H1 (cell line): ENCODE data around the gene CGB7. TPM values are rescaled to one million over a fixed set of nuclear protein-coding genes. Genes with fewer than 3 reads are reported as not detected.

Experiments used
- BCL11A ChIP-seq, 2 experiments: IDR thresholded peaks; one replicate each; pipeline ENCODE4 v1.6.1; 2011; ENCODE audit warnings: low read depth in 2 of 2, low read length in 2 of 2, mild to moderate bottlenecking in 2 of 2
- polyA plus RNA-seq, 7 experiments: library from polyadenylated mRNA; depleted of rRNA in 3 of 7; stranded (reverse) in 5 of 7; unstranded in 2 of 7; fragments of >200 nt in 5 of 7; fragments of 200-250 nt in 2 of 7; gene quantifications; 1 replicate in 5 of 7; 2 replicates in 1 of 7; 4 replicates in 1 of 7; pipeline versions ENCODE4 v1.2.1 to v1.2.3, GENCODE V29; 2011 to 2013; ENCODE audit warnings: missing spikeins in 2 of 7, mixed read lengths in 2 of 7
- total RNA-seq: library from RNA; stranded (reverse); fragmentation: NEBNext Ultra II Directional; extraction: Animal tissue kit (Norgen Biotek cat#: 25700); gene quantifications from 2 replicates; pipeline ENCODE4 v1.2.1, GENCODE V29; 2021

Gene CGB7
- total and polyA plus RNA-seq, 2 of the 8 experiments (the other 6 are each of a cell fraction or from before 2014, with no cell fraction given), result 1.2 to 2.2 TPM

- no peak for TF ChIP-seq BCL11A (IDR thresholded peaks at IDR 0.05; ENCODE audit: low read depth in 2 of 2, low read length in 2 of 2)
Measured at GRCh38 chr19:49014123-49014869, 43.3 kb downstream of the CGB7 start (continued).
